SK-MEL-5 (cell line): ENCODE data around the gene CDR2L. TPM values are rescaled to one million over a fixed set of nuclear protein-coding genes. Genes with fewer than 3 reads are reported as not detected.
"Not testable (repeated sequence)": the region's sequence is repeated elsewhere in the genome, so short reads cannot be mapped to it uniquely, and the experiment has no call there.

ENCODE experiments used
- DNase-seq: peaks from one replicate; pipeline ENCODE4 v3.0.0-alpha.2; 2016; ENCODE audit warnings: low read depth, low spot score
- in situ Hi-C: cut with HindIII; loops from 2 replicates; pipeline ENCODE4 v1.10.0; 2016; ENCODE audit warnings: low sequenced_read_pairs, high pct_unique_total_duplicates, low pct_unique_long_range_greater_than_20kb
- total RNA-seq: library from RNA; depleted of rRNA; stranded (reverse); fragments of >200 nt; shearing (Covaris generic); gene quantifications from 2 replicates; pipeline ENCODE4 v1.2.3, GENCODE V29; 2014

Gene CDR2L
- total RNA-seq, 1 experiment from 2014 or later = 3.9 TPM

DNA sequence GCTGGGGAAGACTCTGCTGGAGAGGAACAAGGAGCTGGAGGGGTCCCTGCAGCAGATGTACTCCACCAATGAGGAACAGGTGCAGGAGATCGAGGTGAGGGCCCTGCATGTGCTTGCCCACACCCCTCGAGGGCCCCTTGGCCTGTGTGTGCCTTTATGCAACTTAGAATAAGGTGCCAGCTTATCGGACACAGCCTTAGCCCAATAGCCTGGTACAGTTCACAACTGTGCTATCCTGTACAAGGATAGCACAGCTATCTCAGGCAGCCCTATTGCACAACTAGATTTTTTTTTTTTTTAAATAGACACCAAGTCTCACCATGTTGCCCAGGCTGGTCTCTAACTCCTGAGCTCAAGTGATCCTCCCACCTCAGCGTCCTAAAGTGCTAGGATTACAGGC lies 12.1 kb downstream of the CDR2L start:
- in situ Hi-C loops = no loop called here
- DNase-seq = no peak

- in situ Hi-C loops = no loop called here
- DNase-seq = no peak
Measured at GRCh38 chr17:75001915-75002843, 14.7 kb downstream of the CDR2L start.

- in situ Hi-C loops = no loop called here
- DNase-seq = no peak
Measured at GRCh38 chr17:75003070-75003956, 15.9 kb downstream of the CDR2L start.

DNA sequence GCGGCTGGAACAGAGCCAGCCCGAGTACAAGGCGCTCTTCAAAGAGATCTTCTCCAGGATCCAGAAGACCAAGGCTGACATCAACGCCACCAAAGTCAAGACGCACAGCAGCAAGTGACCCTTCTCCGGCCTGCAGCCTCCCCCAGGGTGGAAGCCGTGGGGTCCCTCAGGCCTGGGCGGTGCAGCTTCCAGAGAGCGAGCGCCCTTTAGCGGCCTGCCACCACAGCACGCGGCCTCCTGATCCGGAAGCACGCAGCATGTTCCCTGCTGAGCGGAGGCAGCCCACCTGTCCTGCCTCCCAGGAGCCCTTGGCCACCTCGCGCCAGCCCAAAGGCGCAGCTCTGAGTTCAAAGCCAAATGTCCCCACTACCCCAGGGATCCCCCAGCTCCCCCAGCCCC lies 16.5 kb downstream of the CDR2L start:
- no peak for DNase-seq
- in situ Hi-C loops = no loop called here

GRCh38 chr17:75004371-75004770 lies 16.9 kb downstream of the CDR2L start:
- in situ Hi-C loops = no loop called here
- DNase-seq = no peak

DNA sequence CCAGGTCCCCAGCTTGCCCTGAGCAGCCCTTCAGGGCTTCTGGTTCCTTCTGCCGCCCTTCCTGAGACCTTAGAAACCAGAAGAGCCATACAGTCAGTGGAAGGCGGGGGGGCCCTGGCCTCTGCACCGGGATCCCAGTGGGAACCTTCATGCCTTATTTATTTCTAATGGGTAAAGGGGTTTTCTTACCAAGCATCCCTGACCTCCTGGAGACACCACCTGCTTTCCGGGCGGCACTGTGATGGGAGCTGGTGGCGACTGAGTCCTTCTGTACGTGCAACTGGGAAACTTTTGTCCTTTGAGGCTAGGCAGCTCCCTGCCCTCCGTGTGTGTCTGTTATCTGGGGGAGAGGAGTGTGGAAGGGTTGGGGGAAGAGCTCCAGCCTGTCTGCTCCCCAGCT lies 17.9 kb downstream of the CDR2L start:
- no peak for DNase-seq
- in situ Hi-C loops = no loop called here

GRCh38 chr17:75006084-75006483 lies 18.7 kb downstream of the CDR2L start:
- DNase-seq, in situ Hi-C loops: not testable (repeated sequence)

DNA sequence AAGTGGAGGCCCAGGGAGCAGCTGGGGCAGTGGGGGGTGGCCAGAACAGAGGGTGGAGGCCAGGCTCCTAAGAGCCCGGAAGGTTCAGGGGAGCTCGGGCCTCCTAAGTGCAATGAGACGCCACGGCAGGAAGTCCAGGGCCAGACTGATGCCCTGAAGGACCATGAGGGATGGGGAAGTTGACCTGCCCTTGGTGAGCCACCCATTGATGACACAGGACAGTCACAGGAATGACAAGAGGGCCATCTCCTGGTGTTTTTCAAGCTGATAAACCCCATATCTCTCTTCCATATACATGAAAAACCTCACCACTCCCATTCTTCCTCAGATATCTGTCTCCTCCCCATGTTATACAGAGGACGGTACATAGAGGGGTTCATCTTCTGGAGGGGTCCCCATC lies 19.2 kb downstream of the CDR2L start:
- in situ Hi-C loops = no loop called here
- DNase-seq = peak; percentile 34

DNA sequence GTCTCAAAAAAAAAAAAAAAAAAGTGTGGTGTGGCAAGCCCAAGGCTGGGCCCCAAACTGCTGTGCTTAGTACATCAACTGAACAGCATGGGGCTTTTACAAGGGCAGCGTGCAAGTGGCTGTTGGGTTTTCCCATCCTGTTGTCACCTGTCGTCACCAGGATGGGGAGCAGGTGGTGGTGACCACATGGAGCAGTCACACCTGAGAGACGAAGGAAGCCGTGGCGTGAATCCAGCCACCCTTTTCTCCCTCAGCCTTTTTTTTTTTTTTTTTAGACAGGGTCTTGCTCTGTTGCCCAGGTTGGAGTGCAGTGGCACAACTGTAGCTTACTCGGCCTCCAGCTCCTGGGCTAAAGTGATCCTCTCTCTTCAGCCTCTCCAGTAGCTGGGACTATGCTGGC lies 20.9 kb downstream of the CDR2L start:
- no peak for DNase-seq
- in situ Hi-C loops = no loop called here

DNA sequence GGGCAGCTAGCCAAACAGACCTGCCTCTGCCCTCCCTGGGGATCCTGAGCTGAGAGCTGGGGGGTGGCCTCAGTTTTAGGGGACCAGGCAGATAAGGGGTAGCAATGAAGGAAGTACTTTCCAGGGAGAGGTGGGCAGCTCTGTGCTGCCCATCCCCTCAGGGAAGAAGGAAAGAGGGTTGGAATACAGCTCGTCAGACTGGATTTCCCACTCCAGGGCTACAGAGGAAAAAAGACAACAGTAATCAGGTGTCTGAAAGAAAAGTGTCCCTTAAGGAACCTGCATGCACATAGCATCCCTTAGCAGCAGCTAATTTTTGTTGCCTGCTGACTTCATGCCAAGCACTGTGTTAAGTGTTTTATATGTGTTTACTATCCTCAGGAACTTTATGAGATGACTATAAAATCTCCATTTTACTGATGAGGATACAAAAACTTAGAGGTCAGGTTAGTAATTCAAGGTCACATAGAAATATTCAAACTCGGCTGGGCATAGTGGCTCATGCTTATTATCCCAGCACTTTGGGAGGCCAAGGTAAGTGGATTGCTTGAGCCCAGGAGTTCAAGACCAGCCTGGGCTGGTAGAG lies 21.8 kb downstream of the CDR2L start:
- DNase-seq = no peak
- in situ Hi-C loops = no loop called here

GRCh38 chr17:75010683-75011400 lies 23.4 kb downstream of the CDR2L start:
- in situ Hi-C loops = no loop called here
- DNase-seq = peak; percentile 45

DNA sequence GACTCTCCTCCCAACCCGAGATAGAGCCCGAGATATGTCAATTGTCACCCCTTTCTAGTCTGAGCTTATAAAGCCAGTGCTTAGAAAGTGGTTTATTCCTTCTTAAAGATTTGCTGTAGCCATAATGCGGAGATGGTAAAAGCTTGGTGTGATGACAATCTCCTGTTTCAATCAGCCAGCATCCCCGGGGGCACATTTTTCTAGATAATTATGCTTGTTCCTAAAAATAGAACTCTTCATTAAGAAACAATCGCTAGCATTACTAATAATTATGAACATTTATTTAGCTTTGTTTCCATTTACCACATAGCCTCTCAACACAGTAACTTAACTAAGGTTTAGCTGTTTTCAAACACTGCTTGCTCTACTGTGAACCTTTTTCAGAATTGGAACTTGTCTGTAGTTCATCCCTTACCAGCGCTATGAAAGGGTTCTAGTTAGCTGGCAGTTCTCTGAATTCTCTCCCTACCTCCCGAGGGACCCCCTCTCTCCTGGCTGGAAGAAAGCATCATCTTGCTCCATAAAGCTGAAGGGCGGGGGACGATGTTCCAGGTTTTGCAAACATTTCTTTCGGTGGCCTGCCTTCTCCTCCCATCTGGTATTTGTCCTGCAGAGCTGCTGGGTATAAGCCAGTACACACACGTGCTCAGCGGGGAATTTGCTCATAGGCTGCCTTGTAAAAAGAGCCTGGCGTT lies 24.1 kb downstream of the CDR2L start:
- peak; percentile 30 for DNase-seq
- in situ Hi-C loops = no loop called here

- DNase-seq = no peak
- in situ Hi-C loops = no loop called here
Measured at GRCh38 chr17:75012096-75012345, 24.6 kb downstream of the CDR2L start.

DNA sequence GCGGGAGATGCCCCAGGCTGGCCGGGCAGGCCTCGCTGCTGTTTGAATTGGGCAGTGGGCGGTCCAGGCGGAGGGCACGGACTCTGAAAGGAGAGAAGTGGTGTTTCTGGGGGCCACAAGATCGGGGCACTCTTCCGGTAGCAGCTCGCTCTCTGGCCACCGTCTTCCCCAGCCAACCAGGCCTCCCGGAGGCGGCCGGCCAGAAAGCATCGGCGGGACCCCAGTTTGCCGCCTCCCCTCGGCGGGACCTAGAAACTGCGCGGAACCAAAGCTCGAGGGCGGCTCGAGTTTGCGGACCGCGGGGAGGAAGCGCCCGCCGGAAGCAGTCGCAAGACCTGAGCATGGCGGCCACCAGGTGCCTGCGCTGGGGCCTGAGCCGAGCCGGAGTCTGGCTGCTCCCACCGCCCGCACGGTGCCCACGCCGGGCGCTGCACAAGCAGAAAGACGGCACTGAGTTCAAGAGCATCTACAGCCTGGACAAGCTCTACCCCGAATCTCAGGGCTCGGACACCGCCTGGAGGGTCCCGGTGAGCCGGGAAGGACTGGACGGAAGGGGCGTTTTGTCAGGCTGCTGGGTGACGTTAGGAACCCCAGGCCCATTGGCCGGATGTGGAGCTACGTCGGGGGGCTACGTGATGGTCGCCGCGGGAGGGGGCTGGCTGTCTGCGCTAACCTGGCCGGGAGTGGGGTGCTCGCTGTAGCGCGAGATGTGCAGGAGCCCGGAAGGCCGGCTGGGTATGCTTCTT lies 25.1 kb downstream of the CDR2L start, which contains the start of gene MRPL58:
Gene MRPL58, plus strand, starts transcription at position 325 of the 746 bp plus-strand sequence. Its CDS starts 17 bp downstream, at position 342.
- in situ Hi-C loops = no loop called here
- peak; percentile 88 for DNase-seq

GRCh38 chr17:75013092-75013559 lies 25.7 kb downstream of the CDR2L start:
- DNase-seq = no peak
- in situ Hi-C loops = no loop called here

DNA sequence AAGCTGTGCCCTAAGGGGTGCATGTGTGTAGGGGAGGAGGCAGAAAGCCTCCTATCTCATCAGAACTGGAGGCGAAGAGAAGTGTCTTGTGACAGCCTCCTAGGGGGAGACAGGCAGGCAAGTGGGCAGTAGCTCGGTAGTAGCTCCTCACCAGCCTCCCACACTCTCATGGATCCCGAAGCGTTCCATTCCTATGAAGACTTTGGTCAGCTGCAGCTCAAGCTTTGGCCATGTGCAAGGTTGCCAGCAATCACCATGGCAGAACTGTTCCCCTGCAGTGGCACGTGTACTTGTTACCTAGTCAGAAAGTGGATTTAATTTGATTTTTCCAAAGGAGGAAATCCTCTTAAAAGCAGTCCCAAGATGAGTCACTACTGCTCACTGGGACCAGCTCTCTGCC lies 31.7 kb downstream of the CDR2L start:
- in situ Hi-C loops = no loop called here
- DNase-seq = no peak
